ENCODE results near the gene TLCD1.

The TLCD1 gene

DNA sequence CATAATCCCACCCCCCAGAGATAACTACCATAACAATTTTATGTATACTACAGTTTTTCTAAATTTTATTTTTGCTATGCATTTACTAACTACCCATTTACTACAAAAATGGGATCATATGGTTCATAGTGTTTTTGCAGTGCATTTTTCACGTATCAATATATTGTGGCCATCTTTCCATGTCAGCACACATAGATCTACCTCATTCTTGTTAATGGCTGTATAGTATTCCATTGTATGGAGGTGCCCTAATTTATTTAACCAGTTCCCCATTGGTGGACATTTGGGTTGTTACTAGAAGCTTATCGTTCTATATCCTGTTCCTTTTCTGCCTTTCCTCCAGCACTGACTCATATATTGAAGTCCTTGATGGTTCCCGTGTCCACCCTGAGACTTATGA lies 37.0 kb downstream of the TLCD1 start:
- H3K27me3 ChIP-seq (replicated peaks; ENCODE audit: control insufficient read depth, insufficient read depth, low read length), result no peaks in the 10 kb centered on the region
- TF ChIP-seq, protein P1, sequence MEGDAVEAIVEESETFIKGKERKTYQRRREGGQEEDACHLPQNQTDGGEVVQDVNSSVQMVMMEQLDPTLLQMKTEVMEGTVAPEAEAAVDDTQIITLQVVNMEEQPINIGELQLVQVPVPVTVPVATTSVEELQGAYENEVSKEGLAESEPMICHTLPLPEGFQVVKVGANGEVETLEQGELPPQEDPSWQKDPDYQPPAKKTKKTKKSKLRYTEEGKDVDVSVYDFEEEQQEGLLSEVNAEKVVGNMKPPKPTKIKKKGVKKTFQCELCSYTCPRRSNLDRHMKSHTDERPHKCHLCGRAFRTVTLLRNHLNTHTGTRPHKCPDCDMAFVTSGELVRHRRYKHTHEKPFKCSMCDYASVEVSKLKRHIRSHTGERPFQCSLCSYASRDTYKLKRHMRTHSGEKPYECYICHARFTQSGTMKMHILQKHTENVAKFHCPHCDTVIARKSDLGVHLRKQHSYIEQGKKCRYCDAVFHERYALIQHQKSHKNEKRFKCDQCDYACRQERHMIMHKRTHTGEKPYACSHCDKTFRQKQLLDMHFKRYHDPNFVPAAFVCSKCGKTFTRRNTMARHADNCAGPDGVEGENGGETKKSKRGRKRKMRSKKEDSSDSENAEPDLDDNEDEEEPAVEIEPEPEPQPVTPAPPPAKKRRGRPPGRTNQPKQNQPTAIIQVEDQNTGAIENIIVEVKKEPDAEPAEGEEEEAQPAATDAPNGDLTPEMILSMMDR (IDR thresholded peaks at IDR 0.05; ENCODE audit: insufficient read depth, low read length, poor library complexity, severe bottlenecking), result no peak
- H3K36me3 ChIP-seq (ENCODE audit: control insufficient read depth, insufficient read depth, low read length), result peaks cover 57% of the 10 kb centered on the region
- no peak for DNase-seq (ENCODE audit: extremely low read depth, insufficient read length)
- no peak overlapping the region for H3K4me3 ChIP-seq (replicated peaks; ENCODE audit: low read depth, low read length)

- no peak for DNase-seq (ENCODE audit: extremely low read depth, insufficient read length)
- peaks cover 52% of the 10 kb centered on the region for H3K36me3 ChIP-seq (ENCODE audit: control insufficient read depth, insufficient read depth, low read length)
These were observed 37.6 kb downstream of the TLCD1 start for GRCh38 chr17:28688481-28688880.

GRCh38 chr17:28686296-28686695 lies 39.7 kb downstream of the TLCD1 start:
- Histone ChIP-seq H3K36me3 (ENCODE audit: control insufficient read depth, insufficient read depth, low read length) (peaks cover 69% of the 10 kb centered on the region), H3K27me3 (replicated peaks; ENCODE audit: control insufficient read depth, insufficient read depth, low read length) (no peaks in the 10 kb centered on the region), H3K4me3 (replicated peaks; ENCODE audit: low read depth, low read length) (no peak overlapping the region)
- TF ChIP-seq, protein P1 (IDR thresholded peaks at IDR 0.05; ENCODE audit: insufficient read depth, low read length, poor library complexity, severe bottlenecking), result no peak
- DNase-seq (ENCODE audit: extremely low read depth, insufficient read length), result no peak

More at GRCh38 chr17:28688481-28688880, 37.6 kb downstream of the TLCD1 start:
- Histone ChIP-seq H3K4me3 (replicated peaks; ENCODE audit: low read depth, low read length) (no peak overlapping the region), H3K27me3 (replicated peaks; ENCODE audit: control insufficient read depth, insufficient read depth, low read length) (no peaks in the 10 kb centered on the region)
- TF ChIP-seq, protein P1 (IDR thresholded peaks at IDR 0.05; ENCODE audit: insufficient read depth, low read length, poor library complexity, severe bottlenecking), result no peak

DNA sequence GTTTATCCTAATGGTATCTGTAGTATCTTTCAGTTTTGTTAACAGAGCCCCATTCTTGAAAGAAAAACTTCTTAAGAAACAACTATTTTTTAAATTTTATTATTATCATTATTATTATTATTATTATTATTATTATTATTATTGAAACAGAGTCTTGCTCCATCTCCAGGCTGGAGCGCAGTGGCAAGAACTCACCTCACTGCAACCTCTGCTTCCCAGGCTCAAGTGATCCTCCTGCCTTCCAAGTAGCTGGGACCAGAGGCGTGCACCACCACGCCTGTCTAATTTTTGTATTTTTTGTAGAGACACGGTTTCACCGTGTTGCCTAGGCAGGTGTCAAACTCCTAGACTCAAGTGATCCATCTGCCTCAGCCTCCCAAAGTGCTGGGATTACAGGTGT lies 40.7 kb downstream of the TLCD1 start:
- TF ChIP-seq, protein P1 (IDR thresholded peaks at IDR 0.05; ENCODE audit: insufficient read depth, low read length, poor library complexity, severe bottlenecking), result no peak
- Histone ChIP-seq H3K4me3 (replicated peaks; ENCODE audit: low read depth, low read length) (no peak overlapping the region), H3K27me3 (replicated peaks; ENCODE audit: control insufficient read depth, insufficient read depth, low read length) (no peaks in the 10 kb centered on the region), H3K36me3 (ENCODE audit: control insufficient read depth, insufficient read depth, low read length) (peaks cover 68% of the 10 kb centered on the region)
- DNase-seq (ENCODE audit: extremely low read depth, insufficient read length), result no peak

GRCh38 chr17:28684963-28685362 lies 41.1 kb downstream of the TLCD1 start:
- Histone ChIP-seq H3K4me3 (replicated peaks; ENCODE audit: low read depth, low read length) (no peak overlapping the region), H3K27me3 (replicated peaks; ENCODE audit: control insufficient read depth, insufficient read depth, low read length) (no peaks in the 10 kb centered on the region), H3K36me3 (ENCODE audit: control insufficient read depth, insufficient read depth, low read length) (peaks cover 65% of the 10 kb centered on the region)
- DNase-seq (ENCODE audit: extremely low read depth, insufficient read length), result no peak
- TF ChIP-seq, protein P1 (IDR thresholded peaks at IDR 0.05; ENCODE audit: insufficient read depth, low read length, poor library complexity, severe bottlenecking), result no peak

- DNase-seq (ENCODE audit: extremely low read depth, insufficient read length), result no peak
- Histone ChIP-seq H3K27me3 (replicated peaks; ENCODE audit: control insufficient read depth, insufficient read depth, low read length) (no peaks in the 10 kb centered on the region), H3K4me3 (replicated peaks; ENCODE audit: low read depth, low read length) (no peak overlapping the region), H3K36me3 (ENCODE audit: control insufficient read depth, insufficient read depth, low read length) (peaks cover 60% of the 10 kb centered on the region)
- TF ChIP-seq, protein P1 (IDR thresholded peaks at IDR 0.05; ENCODE audit: insufficient read depth, low read length, poor library complexity, severe bottlenecking), result no peak
These were observed 43.4 kb downstream of the TLCD1 start for GRCh38 chr17:28682655-28683054.
